22Rv1 (cell line): ENCODE data around the gene SLAMF8.

Experiments
- H3K27ac ChIP-seq: fragments of 450-650 bp; 2 replicates; pipeline ENCODE4 v1.5.1; 2017
- ZFX ChIP-seq: fragments of 450-650 bp; IDR thresholded peaks from 2 replicates; pipeline ENCODE4 v1.6.1; 2017; ENCODE audit warnings: antibody characterized with exemption, borderline replicate concordance
- TF ChIP-seq, protein P1 (sequence below): fragments of 450-650 bp; IDR thresholded peaks from 2 replicates; pipeline ENCODE4 v1.5.1; 2017; ENCODE audit warnings: mild to moderate bottlenecking

Gene SLAMF8

DNA sequence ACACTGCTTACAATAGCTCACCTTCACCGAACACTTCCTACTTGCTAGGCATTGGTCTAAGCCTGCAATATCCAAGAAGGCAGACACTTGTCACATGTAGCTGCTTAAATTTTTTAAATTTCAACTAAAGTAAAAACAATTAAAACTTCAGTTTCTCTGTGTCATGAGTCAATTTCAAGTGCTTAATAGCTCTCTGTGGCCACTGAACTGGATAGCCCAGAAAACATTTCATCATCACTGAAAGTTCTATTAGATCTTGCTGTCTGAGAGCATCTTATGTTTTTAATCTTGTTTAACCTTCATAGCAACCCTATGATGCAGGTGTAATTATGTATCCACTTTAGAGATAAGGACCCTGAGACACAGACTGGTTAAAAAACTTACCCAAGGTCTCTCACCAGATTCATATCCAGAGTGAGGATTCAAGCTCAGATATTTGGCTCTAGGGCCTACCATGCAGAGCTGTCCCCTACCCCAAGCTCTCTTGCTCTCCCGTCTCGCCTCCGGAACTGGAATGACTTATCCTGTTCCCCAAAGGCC, 27.2 kb upstream of the SLAMF8 start:
- no peak overlapping the region for H3K27ac ChIP-seq
- TF ChIP-seq, protein P1, sequence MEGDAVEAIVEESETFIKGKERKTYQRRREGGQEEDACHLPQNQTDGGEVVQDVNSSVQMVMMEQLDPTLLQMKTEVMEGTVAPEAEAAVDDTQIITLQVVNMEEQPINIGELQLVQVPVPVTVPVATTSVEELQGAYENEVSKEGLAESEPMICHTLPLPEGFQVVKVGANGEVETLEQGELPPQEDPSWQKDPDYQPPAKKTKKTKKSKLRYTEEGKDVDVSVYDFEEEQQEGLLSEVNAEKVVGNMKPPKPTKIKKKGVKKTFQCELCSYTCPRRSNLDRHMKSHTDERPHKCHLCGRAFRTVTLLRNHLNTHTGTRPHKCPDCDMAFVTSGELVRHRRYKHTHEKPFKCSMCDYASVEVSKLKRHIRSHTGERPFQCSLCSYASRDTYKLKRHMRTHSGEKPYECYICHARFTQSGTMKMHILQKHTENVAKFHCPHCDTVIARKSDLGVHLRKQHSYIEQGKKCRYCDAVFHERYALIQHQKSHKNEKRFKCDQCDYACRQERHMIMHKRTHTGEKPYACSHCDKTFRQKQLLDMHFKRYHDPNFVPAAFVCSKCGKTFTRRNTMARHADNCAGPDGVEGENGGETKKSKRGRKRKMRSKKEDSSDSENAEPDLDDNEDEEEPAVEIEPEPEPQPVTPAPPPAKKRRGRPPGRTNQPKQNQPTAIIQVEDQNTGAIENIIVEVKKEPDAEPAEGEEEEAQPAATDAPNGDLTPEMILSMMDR, result no peak
- no peak for TF ChIP-seq ZFX

DNA sequence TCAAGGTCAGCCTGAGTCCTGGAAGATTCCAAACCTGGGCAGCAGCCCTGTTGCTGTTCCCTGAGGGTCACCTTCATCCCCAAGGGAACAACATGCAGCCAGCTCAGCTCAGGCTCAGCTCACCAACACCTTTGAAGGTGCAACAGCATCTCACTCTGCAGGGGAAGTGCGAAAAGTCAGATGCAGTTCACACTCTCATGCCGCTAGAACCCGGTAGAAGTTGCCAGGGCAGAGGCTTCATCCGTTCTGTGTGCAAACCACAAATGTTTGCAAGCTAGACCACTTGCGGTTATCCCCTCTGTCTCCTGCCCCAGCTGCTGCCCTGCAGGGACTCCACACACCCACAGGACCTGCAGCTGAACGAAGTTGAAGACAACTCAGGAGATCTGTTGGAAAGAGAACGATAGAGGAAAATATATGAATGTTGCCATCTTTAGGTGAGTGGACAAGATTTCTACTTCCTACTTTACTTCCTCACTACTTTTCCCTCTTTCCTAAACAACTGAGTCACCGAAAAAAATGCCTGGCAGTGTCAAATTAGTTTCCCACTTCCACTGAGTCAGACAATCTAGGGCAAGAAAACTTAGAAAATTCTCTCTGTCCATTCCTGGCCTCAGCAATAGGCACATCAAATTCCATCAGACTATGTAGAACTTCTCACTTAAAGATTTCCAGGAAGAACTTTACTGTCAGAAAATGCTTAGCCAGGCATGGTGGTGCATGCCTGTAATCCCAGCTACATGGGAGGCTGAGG, 26.3 kb upstream of the SLAMF8 start:
- no peak overlapping the region for H3K27ac ChIP-seq
- TF ChIP-seq, protein P1, result no peak
- TF ChIP-seq ZFX, result no peak

DNA sequence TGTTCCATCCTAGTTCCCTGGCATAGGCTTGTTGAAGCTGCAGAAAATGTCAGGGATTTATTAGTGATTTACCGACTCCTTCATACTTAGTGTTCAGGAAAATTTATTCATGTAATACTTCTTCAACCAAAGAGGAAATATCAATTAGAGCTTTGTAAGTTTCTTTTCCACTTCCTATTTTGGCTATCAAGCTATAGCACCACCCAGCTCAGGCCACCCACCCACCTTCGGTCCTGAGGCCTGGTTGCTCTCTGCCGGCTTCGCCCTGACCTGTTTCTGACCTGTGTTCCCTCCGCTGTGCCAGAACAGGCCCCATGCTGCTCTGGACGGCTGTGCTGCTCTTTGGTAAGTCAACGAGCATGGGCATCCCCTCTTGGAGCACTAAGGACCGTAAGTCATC, 24.6 kb upstream of the SLAMF8 start, which contains the start of gene FCRL6:
Gene FCRL6 (plus strand): TSS at position 250 of the 400 bp plus-strand sequence. CDS start 65 bp downstream, at position 315.
- TF ChIP-seq ZFX, result no peak
- TF ChIP-seq, protein P1, result no peak
- H3K27ac ChIP-seq, result no peak within 1 kb of the TSS

DNA sequence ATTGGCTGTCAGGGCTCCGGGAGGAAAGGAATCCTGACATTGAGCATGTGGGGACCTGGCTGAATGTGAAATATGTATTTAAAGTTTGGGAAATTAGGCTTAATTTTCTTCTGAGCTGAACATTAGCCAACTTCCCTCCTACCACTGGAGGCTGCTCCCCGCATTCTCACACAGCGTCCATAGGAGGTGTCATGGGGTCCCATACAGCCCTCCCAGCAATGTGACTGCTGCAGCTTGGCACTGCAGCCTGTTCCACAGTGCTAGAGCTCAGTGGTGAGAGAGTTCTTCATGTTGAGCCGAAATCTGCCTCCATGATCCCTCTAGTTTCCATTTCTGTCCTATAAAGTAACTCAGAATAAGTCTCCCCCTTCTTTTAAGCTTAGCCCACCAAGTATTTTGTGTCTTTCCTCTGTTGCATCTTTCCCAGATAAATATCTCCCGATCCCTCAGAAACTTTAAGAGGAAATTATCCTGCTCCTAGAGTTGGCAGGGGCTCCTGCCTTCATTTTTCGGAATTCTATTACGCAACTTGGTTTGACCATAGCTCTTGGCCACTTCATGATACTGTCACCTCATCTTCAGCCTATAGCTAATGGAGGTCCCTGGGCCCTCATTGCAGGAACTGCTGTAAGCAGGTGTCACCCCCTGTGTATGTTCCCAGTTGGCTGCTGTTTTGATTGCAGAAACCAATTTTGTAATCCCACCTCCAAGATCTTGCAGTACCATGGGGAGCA, 22.6 kb upstream of the SLAMF8 start:
- TF ChIP-seq, protein P1, result no peak
- no peak for TF ChIP-seq ZFX

DNA sequence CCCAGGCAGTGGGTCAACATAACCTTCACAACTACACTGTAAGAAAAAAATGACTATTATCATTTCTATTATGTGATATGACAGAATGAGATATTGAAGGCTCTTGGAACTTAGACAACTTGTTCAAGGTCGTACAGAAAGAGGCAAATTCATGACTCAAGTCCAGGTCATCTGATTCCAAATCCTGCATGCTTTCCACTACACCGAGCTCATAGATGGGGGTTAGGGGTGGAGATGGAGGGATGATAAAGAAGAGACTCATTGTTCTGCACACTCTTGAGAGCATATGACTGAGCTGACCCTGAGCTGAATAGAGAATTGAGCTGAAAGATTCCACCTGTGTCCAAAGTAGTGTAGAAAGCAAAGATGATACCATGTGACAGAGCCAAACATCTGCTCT, 21.7 kb upstream of the SLAMF8 start:
- TF ChIP-seq ZFX, result no peak
- TF ChIP-seq, protein P1, result no peak
- no peak overlapping the region for H3K27ac ChIP-seq

More for the DNA sequence above, 22.6 kb upstream of the SLAMF8 start:
- no peak overlapping the region for H3K27ac ChIP-seq

DNA sequence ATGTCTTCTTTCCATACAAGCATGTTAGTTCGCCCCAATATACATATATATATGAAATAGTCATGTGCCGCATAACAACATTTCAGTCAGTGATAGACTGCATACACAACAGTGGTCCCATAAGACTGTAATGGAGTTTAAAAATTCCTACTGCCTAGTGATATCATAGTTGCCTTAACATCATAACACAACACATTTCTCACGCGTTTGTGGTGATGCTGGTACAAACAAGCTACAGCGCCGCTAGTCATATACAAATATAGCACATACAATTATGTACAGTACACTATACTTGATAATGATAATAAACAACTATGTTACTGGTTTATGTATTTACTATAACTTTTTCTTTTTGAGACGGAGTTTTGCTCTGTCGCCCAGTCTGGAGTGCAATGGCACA, 10.7 kb upstream of the SLAMF8 start:
- no peak for TF ChIP-seq ZFX
- TF ChIP-seq, protein P1, result no peak
- H3K27ac ChIP-seq, result no peak overlapping the region
